NCI-H2081 treated with DMSO at 0.1 percent for 48 hours (cell line): ENCODE data around the gene SPDYC.
"Not testable (repeated sequence)": the region's sequence is repeated elsewhere in the genome, so short reads cannot be mapped to it uniquely, and the experiment has no call there.

ENCODE experiments used
- DNase-seq: peaks from one replicate; lab custom pipeline; 2025; lab: John Stamatoyannopoulos, UW

Gene SPDYC

DNA sequence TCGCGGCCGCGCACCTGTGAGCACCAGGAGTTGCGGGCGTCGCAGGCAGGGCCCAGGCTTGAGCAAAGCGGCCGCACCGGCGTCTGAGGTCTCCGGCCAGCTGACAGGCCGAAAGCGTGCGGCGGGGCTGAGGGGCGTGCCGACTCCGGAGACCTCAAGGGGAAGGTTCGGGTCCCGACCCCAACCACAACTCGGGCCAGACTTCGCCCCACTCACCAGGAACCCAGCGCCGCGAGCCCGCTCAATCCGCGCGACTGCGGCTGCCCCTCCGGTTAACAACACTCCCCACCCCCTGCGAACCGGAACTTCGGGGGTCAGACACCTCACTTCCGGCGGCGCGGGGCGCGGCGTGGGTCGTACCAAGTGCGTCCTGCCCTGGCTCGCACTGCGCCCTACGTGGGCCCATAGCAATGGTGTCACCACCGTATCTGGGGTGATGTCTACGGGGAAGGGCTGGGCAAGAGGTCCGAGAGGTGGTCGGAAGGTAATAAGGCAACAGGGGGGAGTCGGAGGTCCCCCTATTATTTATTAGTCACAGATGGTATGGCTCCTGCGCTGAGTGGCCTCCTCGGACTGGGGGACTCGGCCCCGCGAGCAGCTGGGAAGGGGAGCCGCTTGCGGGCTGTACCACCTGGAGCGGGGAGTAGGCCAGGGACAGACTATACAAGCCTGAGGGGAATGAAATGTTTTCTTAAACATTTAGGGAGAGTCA, 35.6 kb upstream of the SPDYC start, which contains the start of gene SYVN1:
TSS of gene SYVN1 (minus strand) at position 280 of the 712 bp plus-strand sequence. CDS start 918 bp downstream, outside the sequence.
- DNase-seq: peak; percentile 83

DNA sequence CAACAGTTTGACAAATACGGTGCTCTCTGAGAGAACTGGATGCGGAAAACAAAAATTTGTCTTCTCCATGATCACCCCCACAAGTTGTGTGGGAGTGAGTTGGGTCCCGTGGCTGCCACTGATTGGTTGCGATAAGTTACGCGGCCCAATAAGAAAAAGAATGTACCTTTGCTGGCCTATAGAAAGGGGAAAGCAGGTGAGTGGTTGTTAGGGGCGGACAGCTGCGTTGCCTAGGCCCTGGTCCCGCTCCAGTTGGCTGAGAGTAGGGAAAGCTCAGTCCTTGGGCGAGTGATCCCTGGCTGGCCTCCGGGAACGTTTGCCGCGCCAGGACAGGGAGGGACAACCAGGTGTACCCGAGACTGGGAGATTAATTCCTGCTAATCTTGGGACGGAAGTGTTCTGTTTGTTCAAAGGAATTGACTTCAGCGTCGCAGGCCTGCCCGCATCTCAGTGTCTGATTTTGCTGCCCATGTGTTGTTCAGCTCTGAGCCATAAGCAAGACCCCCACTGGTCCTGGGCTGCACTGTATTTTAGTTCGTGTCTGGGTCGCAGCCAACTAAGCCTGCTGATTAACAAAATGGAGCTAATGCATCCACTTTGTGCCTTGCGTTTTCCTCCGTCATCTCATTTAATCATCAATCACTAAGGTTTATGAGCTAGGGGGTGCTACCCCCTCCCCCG, 34.9 kb upstream of the SPDYC start:
- peak; percentile 96 for DNase-seq

DNA sequence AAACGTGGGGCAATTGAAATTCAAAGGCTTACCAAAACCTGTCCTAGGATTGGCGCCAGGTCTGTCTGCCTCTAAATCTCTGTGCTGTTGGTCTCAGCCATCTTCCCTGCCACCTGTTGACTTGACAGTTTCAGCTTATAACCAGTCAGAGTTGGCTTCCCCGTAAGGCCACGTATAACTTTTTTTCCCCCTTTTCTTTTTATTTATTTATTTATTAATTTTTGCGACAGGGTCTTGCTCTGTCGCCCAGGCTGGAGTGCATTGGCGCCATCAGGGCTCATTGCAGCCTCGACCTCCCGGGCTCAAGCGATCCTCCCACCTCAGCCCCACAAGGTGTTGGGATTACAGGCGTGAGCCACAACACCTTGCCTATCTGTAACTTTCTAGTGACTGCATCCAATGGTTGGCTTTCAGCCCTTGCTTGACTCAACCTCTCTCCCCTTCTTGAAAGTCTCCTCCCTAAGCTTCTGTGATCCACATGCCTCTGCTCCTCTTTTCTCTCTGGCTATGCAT, 34.3 kb upstream of the SPDYC start:
- no peak for DNase-seq

DNA sequence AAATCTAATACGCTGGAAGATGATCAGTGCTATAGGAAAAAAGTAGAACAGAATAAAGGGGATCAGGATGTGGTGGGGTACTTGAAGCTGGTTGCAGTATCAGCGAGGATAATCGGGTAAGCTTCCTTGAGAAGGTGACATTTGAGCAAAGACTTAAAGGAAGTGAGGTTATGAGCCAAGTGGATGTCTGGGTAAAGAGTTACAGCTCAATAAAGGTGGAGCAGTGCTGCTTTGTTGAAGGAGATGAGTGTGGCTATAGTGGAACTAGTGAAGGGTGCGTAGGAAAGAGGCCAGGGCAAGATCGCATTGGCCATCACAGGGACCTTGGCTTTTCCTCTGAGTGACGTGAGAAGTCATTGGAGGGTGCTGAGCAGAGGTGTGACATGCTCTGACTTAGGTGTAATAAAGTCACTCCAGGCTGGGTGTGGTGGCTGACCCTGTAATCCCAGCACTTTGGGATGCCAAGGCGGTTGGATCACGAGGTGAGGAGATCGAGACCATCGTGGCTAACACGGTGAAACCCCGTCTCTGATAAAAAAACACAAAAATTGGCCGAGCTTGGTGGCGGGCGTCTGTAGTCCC, 33.4 kb upstream of the SPDYC start:
- DNase-seq: no peak

DNA sequence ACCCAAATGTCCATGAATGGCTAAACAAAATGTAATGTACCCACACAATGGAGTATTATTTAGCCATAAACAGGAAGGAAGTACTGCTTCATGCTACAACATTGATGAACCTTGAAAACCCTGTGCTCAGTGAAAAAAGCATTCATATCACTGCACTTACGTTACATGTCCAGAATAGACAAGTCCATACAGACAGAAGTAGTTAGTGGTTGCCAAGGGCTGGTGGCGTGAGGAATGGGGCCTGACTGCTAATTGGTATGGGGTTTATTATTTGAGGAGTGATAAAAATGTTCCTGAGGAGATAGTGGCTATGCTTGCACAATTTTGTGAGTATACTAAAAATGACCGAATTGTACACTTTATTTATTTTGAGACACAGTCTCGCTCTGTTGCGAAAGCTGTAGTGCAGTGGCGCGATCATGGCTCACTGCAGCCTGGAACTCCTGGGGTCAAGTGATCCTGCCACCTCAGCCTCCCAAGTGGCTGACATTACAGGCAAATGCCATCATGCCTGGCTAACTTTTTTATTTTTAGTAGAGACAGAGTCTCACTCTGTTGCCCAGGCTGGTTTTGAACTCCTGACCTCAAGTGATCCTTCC, 28.0 kb upstream of the SPDYC start:
- DNase-seq: no peak

DNA sequence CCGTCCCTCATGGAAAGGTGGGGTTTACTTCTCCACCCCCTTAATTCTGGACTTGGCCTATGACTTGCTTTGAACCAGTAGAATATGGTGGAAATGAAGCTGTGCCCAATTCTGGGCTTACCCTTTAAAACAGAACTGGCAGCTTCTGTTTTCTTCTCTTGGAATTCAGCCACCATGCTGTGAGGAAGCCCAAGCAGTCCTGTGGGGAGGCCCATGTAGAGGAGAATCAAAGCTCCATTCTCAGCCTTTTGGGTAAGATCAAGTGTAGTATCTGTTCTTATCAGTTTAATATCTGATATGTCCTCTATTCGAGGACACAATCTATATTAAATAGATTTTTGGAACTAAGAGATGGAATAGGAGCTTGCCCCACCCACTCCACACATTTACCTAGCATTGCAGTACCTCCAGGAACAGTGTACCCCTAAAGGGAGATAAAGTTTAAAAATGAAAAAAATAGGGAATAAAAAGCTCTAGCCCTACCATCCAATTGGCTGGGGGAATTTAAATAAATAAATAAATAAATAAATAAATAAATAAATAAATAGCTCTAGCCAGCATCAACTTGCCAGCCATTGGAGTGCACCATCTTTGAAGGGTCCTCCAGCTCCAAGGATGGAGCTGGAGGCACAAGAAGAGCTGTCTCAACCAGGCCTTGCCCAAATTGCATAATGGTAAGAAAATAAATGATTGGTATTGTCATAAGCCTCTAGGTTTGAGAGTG, 22.5 kb upstream of the SPDYC start:
- DNase-seq: no peak

DNA sequence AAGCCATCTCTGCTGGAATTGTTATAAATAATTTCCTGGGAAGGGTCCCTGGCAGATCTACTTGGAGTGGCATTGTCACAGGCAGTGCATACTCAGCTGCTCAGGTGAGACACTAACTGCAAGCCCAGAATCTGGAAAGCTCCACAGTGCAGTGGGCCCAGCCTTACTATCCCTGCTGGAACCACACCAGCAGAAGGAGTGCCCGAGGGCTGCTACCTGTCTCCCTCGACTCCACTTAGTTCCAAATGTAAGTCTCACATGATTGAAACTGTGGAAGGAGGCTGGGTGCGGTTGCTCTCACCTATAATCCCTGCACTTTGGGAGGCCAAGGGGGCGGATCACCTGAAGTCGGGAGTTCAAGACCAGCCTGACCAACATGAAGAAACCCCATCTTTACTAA, 21.4 kb upstream of the SPDYC start:
- DNase-seq: no peak

DNA sequence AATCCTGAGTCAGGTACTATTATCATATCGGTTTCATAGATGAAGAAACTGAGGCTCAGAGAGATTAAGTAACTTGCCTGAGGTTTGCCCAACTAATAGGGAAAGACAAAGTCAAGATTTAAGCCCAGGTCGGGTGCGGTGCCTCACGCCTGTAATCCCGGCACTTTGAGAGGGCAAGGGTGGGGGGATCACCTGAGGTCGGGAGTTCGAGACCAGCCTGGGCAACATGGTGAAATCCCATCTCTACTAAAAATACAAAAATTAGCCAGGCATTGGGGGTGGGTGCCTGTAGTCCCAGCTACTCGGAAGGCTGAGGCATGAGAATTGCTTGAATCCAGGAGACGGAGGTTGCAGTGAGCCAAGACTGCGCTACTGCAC, 19.9 kb upstream of the SPDYC start:
- not testable (repeated sequence) for DNase-seq

DNA sequence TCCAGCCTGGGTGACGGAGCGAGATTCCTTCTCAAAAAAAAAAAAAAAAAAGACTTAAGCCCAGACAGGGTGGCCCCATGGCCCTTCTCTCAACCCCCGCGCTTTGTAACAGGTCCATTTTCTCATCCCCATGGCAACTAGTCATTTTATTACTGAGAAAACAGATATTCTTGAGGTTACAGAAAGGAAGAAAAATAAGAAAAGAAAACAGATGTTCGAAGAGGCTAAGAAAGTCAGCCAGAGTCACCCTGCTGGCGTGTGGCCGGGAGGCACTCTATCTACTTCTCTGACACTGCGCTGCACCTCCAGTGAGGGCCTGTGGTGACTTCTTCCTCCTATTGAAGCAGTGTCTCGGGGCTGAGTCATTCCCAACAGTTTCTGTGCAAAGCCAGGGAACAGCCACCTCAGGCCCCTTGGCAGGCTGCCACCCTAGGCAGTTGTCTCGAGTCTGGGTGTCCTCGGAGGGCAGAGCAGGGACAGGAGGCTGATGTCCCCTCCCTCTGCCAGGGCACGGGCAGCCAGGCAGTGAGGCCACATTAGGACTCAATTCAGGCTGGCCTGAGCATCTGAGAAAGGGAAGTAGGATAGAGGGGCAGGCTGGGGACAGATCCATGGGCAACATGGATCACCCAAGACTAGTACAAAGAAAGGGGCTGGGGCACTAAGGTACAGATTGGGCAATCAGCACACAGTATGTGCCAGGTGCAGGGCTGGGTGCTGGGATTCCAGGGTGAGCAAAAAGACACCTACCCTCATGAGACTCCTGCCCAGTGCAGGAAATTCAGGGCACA, 19.3 kb upstream of the SPDYC start:
- DNase-seq: no peak

DNA sequence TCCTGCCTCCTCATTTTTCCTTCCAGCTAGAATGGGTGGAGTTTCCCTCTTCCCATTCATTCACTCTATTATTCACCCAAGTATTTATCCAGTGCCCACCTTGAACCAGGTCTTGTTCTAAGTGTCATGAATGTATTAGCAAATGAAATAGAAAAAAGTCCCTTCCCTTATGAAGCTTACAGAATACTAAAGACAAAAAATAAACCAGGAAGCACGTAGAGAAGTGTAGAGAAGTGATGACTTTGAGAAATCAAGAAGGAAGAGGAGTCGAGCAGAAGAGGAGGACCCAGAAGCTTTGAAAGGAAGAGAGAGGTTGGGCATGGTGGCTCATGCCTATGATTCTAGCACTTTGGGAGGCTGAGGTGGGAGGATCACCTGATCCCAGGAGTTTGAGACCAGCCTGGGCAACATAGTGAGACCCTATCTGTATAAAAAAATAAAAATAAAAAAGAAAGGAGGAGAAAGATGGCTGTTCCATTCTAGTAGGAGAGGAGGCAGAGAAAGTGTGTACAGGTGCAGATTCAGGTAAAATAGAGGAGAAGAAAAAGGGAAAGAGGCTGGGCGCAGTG, 18.6 kb upstream of the SPDYC start:
- no peak for DNase-seq

DNA sequence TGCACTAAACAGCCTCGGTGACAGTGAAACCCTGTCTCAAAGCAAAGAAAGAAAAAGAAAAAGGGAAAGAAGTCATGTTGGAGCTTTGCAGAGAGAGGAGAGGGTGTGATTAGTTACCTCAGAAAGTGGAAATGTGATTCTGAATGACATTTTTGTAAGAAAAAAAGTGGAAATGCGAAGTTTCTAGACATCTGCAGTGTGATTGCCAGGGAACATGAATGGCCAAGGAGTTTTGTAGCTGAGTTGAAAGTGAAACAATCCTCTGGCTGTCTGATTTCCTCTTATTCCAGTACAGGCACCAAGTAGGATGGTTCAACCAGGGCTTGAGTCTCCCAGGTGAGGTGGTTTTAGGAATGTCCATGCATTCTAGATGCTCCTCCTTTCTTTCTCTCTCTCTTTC, 17.9 kb upstream of the SPDYC start:
- DNase-seq: no peak

DNA sequence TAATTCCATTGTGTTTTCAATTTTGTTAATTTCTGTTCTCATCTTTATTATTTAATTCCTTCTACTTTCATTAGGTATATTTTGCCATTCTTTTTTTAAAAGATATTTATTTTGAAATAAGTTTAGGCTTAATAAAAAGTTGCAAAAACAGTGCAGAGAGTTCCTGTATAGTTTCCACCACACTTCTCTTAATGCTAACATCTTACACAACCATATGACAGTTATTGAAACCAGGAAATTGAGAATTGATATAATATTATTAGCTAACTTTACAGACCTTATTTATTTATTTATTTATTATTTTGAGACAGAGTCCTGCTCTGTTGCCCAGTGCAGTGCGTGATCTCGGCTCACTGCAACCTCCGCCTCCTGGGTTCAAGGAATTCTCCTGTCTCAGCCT, 13.8 kb upstream of the SPDYC start:
- no peak for DNase-seq

DNA sequence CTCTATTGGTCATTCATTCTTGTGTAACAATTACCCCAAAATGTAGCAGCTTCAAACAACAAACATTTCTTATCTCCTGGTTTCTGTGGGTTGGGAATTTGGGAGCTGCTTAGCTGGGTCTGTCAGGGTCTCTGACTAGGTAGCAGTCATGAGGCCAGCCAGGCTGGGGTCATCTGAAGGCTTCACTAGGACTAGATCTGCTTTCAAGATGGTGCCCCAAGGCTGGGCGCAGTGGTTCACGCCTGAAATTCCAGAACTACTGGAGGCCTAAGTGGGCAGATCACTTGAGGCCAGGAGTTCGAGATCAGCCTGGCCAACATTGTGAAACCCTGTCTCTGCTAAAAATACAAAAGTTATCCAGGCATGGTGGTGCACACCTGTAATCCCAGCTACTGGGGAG, 13.1 kb upstream of the SPDYC start:
- DNase-seq: no peak

DNA sequence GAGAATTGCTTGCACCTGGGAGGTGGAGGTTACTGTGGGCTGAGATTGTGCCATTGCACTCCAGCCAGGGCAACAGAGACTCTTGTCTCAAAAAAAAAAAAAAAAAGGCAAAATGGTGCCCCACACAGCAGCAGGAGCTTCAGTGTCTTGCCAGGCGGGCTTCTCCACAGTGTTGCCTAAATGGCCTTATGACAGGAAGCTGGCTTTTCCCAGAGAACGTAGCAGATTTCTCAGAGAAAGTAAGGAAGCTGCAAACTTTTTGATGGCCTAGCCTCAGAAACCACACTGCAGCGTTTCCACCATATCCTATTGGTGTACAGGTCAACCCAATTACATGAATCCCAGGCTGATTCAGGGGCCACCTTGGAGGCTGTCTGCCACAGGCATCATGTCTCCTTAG, 12.7 kb upstream of the SPDYC start:
- no peak for DNase-seq

DNA sequence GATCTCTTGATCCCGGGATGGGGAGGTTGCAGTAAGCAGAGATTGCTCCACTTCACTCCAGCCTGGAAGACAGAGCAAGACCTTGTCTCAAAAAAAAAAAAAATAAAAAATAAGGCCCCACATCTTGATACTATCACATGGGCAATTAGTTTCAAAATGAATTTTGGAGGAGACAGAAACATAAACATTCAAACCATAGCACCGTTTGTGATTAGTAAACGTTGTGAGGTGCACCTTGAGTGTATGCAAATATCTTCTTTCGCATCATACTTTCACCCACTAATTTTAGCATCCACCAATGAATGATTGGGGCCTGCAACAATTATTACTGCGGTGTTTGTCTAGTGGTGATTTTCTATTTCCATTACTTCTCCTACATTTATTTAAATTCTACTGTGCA, 11.0 kb upstream of the SPDYC start:
- DNase-seq: no peak

DNA sequence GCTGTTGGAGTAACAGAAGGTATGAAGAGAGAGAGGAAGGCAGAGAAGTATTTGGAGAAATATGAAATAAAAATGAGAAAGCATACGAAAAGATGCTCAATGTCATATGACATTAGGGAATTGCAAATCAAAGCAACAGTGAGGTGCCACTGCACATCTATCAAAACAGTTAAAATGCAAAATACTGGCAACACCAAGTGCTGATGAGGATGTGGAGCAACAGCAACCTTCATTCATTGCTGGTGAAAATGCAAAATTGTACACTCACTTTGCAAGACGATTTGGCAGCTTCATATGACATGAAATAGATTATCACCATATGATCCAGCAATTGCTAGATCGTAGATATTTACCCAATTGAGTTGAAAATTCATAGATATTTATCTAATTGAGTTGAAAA, 9.4 kb upstream of the SPDYC start:
- no peak for DNase-seq

DNA sequence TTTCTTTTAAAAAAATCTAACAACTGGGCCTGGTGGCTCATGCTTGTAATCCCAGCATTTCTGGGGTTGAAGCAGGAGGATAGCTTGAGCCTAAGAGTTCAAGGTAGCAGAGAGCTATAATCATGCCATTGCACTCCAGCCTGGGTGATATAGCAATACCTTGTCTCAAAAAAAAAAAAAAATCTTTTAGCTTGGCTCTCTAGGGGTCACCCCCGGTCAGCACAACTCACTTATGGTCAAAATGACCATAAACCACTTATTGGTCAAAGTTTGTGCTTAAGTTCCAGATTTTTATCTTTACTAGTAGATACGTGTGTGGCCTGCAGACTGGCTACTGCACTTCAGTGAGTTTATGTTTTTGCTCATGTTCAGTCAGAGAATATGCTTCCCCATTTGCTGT, 6.3 kb upstream of the SPDYC start:
- no peak for DNase-seq

DNA sequence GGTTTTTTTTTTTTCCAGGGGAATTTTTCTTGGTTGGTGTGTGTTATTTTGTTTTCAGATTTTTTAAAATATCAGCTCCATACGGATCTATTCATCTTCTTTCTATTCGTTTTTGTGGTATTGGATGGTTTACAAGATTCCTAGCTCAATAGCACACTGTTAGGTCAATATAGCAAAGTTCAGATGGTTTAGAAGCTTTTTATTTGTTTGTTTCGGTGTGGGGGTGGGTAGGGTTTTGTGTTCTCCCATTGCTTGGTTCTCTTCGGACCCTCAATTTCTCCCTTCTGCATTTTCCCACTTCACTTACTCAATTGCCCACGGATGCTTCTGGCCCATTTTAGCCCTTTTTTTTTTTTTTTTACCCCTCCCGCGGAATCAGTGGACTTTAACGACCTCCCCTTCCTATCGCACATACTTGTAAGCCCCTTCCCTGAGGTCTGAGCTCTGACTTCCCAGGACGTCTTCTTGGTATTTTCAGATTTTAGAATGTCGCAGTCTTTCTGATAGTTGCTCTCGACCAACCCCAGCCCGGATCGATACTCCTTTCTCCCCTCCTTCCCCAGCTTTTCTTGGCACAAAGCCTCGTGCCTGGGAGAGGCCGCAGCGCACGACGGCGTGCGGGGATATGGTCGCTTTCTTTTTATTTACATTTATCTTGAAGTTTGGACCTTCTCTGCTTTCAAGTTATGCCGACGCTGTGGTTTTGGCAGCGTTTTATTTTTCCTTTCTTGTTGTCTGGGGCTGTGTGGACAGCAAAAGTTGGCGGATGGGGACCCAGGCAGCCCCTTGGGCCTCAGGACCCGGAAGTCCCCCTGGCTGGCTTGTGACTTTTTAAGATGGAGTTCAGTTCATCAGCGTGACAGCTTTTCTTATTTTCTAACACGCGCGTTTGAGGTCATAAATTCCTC, 4.4 kb upstream of the SPDYC start:
- no peak for DNase-seq

DNA sequence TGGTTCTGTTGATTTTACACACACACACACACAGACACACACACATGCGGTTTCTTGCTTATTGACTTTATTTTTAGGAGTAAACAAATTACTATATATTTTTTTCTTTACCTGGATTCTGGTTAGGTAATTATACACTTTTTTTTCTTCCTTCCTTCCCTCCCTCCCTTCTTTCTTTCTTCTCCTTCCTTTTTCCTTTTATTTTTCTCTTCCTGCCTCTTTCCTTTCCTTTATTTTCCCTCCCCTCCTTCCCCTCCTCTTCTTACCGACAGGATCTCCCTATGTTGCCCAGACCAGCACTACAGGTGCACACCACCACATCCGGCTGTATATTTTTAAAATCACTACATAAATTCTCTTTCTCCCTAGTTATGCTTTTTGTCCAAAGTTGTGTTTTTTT, 3.1 kb upstream of the SPDYC start:
- no peak for DNase-seq

DNA sequence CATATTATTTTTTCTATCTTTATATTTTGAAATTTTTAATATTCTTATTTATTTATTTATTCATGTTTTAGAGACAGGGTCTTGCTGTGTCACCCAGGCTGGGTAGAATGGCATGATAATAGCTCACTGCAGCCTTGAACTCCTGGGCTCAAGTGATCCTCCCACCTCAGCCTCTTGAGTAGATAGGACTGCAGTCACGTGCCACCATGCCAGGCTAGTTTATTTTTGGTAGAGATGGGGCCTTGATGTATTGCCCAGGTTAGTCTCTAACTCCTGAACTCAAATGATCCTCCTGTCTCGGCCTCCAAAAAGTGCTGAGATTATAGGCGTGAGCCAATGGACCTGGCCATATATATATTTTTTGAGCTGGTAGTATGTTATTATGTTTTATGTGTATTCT, 2.4 kb upstream of the SPDYC start:
- no peak for DNase-seq
